Astrocyte (in vitro differentiated cells and primary cell): ENCODE results near the gene UTF1.

Source experiments
- EZH2 ChIP-seq: IDR thresholded peaks from 2 replicates; pipeline ENCODE4 v1.6.1; 2012; ENCODE audit warnings: mild to moderate bottlenecking, low read length, inconsistent platforms; ENCODE audit not compliant: insufficient read depth
- TF ChIP-seq, protein P1 (sequence below): IDR thresholded peaks from 2 replicates; pipeline ENCODE4 v1.5.1; 2011; ENCODE audit warnings: low read depth, mild to moderate bottlenecking, inconsistent platforms, low read length, moderate library complexity; ENCODE audit not compliant: insufficient read depth

DNA sequence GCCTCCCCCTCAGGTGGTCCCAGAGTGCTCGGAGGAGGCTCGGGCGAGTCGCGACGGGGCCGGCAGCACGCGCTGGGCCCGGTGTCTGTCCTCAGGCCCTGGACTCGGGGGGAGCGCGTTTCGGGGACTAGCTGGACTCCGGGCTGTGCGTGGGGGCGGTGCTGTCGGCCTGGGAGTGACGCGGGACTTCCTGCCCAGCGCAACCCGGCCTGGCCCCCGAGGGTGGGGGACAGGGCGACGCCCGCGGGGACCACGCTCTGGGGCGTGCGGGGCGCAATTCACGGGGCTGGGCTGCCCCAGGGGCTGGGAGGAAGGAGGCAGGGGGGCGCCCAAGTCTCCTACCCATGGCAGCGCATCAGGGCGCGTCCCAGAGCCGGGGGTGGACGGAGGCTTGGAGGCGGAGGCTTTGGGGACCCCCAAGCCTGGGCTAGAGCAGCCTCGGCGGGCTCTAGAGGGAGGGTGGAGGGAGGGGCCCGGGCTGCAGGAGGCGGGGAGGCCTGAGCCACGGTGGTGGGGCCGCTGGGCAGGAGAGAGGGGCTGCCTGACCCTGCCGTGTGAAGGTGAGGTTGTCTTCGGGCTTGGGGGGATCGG, 5.3 kb downstream of the UTF1 start:
- TF ChIP-seq, protein P1, sequence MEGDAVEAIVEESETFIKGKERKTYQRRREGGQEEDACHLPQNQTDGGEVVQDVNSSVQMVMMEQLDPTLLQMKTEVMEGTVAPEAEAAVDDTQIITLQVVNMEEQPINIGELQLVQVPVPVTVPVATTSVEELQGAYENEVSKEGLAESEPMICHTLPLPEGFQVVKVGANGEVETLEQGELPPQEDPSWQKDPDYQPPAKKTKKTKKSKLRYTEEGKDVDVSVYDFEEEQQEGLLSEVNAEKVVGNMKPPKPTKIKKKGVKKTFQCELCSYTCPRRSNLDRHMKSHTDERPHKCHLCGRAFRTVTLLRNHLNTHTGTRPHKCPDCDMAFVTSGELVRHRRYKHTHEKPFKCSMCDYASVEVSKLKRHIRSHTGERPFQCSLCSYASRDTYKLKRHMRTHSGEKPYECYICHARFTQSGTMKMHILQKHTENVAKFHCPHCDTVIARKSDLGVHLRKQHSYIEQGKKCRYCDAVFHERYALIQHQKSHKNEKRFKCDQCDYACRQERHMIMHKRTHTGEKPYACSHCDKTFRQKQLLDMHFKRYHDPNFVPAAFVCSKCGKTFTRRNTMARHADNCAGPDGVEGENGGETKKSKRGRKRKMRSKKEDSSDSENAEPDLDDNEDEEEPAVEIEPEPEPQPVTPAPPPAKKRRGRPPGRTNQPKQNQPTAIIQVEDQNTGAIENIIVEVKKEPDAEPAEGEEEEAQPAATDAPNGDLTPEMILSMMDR: no peak
- TF ChIP-seq EZH2: no peak
